Fibroblast of lung (primary cell): ENCODE results near the gene ISG20.

Experiments
- EZH2 ChIP-seq: IDR thresholded peaks from 2 replicates; pipeline ENCODE4 v1.5.1; 2012; ENCODE audit warnings: low read length, control low read depth, mild to moderate bottlenecking; ENCODE audit errors: missing control alignments
- TF ChIP-seq, protein P1 (sequence below), 2 donors: IDR thresholded peaks in 1 of 2; conservative IDR thresholded peaks in 1 of 2; 1 replicate in 1 of 2; 2 replicates in 1 of 2; pipeline ENCODE4 v1.5.1; 2011 to 2012; ENCODE audit warnings: low read length in 2 of 2, control low read depth in 1 of 2, inconsistent platforms in 1 of 2, low read depth in 1 of 2, mild to moderate bottlenecking in 1 of 2

DNA sequence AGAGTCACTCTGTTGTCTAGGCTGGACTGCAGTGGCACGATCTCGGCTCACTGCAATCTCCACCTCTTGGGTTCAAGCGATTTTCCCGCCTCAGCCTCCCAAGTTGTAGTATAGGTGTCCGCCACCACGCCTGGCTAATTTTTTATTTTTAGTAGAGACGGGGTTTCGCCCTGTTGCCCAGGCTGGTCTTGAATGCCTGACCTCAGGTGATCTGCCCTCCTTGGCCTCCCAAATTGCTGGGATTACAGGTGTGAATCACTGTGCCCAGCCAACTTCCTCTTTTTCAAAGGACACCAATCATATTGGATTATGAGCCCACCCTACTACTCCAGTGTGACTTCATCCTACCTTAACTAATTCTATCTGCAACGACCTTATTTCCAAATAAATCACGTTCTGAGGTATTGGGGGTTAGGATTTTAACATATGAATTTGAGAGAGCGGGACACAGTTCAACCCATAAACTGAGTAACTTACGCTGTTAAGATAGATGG is 3.2 kb downstream of the ISG20 start:
- TF ChIP-seq, protein P1, sequence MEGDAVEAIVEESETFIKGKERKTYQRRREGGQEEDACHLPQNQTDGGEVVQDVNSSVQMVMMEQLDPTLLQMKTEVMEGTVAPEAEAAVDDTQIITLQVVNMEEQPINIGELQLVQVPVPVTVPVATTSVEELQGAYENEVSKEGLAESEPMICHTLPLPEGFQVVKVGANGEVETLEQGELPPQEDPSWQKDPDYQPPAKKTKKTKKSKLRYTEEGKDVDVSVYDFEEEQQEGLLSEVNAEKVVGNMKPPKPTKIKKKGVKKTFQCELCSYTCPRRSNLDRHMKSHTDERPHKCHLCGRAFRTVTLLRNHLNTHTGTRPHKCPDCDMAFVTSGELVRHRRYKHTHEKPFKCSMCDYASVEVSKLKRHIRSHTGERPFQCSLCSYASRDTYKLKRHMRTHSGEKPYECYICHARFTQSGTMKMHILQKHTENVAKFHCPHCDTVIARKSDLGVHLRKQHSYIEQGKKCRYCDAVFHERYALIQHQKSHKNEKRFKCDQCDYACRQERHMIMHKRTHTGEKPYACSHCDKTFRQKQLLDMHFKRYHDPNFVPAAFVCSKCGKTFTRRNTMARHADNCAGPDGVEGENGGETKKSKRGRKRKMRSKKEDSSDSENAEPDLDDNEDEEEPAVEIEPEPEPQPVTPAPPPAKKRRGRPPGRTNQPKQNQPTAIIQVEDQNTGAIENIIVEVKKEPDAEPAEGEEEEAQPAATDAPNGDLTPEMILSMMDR (conservative IDR thresholded peaks at IDR 0.05 in 1 of 2, IDR thresholded peaks at IDR 0.05 in 1 of 2; ENCODE audit: low read depth in 1 of 2, low read length in 2 of 2): no peak
- no peak for TF ChIP-seq EZH2
